ENCODE results near the gene APOL4.
"Not testable (repeated sequence)": the region's sequence is repeated elsewhere in the genome, so short reads cannot be mapped to it uniquely, and the experiment has no call there.

APOL4 gene

GRCh38 chr22:36204001-36204631 lies 2.5 kb upstream of the APOL4 start:
- TF ChIP-seq, protein P1, sequence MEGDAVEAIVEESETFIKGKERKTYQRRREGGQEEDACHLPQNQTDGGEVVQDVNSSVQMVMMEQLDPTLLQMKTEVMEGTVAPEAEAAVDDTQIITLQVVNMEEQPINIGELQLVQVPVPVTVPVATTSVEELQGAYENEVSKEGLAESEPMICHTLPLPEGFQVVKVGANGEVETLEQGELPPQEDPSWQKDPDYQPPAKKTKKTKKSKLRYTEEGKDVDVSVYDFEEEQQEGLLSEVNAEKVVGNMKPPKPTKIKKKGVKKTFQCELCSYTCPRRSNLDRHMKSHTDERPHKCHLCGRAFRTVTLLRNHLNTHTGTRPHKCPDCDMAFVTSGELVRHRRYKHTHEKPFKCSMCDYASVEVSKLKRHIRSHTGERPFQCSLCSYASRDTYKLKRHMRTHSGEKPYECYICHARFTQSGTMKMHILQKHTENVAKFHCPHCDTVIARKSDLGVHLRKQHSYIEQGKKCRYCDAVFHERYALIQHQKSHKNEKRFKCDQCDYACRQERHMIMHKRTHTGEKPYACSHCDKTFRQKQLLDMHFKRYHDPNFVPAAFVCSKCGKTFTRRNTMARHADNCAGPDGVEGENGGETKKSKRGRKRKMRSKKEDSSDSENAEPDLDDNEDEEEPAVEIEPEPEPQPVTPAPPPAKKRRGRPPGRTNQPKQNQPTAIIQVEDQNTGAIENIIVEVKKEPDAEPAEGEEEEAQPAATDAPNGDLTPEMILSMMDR (IDR thresholded peaks at IDR 0.05; ENCODE audit: control extremely low read depth, extremely low read depth, low read depth, missing control alignments) = no peak
- ChIA-PET CTCF (interaction anchor here (0.7 to 1.6 kb wide), 3 partner anchors 9 to 24 kb away, joined by 3 to 6 read pairs (median 3); no protein-coding TSS in a partner anchor), POLR2A (no interaction called here)
- DNase-seq (ENCODE audit: extremely low spot score) = no peak

DNA sequence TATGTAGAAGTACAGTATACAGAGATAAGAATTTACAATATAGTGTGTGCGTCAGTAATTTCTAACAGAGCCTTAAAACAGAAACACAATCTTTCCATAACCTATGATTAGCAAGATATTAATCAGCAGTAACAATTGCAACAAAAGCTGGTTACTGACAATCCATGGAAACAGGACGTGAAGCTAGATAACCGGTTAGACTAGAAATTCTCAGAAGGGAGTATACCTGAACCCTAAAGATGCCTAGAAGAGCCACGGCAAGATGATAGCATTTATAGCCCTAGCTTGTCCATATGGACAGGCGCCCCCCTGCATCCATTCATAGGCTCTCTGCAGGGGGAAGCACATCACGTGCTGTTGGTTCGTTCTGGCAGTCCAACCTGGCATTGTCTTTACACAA lies 1.8 kb upstream of the APOL4 start:
- CTCF ChIA-PET = interaction anchor here (1.6 to 1.8 kb wide), 2 partner anchors 9 to 83 kb away, joined by 5 to 6 read pairs; no protein-coding TSS in a partner anchor
- DNase-seq (ENCODE audit: extremely low spot score); POLR2A ChIA-PET: not testable (repeated sequence)

DNA sequence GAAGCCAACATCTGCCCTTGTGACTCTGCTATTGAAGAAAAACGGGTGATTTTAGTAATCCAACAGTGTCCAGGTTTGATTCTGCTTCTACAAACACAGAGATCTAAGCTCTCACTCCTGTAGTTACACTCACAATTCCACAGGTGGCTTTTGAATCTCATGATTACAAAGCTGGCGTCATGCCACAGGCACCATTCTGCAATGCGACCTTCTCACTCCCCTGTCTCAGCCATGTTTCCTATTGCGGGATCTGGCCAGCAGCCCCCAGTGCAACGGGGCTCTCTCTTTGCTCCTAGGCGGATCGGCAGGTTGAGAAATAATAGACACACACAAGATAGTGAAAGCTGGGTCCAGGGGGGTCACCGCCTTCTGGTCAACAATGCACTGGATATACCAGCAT lies 1.3 kb upstream of the APOL4 start:
- POLR2A ChIA-PET = interaction anchor here (0.6 kb wide), 1 partner anchor 542 kb away, joined by 3 read pairs; no protein-coding TSS in a partner anchor
- CTCF ChIA-PET = interaction anchor here (1.1 to 1.8 kb wide), 2 partner anchors 24 to 83 kb away, joined by 3 to 5 read pairs; no protein-coding TSS in a partner anchor
- DNase-seq (ENCODE audit: extremely low spot score) = not testable (repeated sequence)

DNA sequence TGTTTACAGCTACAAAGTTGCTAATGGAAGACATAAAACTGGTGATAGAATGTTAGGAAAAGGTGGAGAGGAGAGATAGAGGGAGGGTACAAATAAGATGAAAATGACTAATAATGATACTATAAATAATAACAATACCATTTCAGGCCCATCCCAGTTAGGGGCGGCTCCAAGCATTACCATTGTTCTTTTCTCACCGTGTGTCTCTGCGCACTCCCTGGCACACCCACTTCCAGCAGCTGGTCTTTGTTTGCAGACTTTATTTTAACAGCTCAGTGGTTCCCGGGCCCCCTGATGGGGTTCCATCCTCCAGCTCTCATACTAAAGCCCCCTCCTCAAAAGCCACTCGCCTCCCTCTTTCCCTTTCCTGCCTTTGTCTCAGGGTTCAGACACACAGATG lies 584 bp downstream of the APOL4 start:
- CTCF ChIA-PET; DNase-seq (ENCODE audit: extremely low spot score); POLR2A ChIA-PET: not testable (repeated sequence)

GRCh38 chr22:36199001-36199551 lies 2.5 kb downstream of the APOL4 start:
- ChIA-PET CTCF (interaction anchor here (1.2 to 1.7 kb wide), 3 partner anchors 9 to 41 kb away, joined by 3 to 4 read pairs (median 4); partner anchors contain the start of gene APOL2), POLR2A (no interaction called here)
- TF ChIP-seq, protein P1 (IDR thresholded peaks at IDR 0.05; ENCODE audit: control extremely low read depth, extremely low read depth, low read depth, missing control alignments) = no peak
- no peak for DNase-seq (ENCODE audit: extremely low spot score)

- TF ChIP-seq, protein P1 (IDR thresholded peaks at IDR 0.05; ENCODE audit: control extremely low read depth, extremely low read depth, low read depth, missing control alignments) = no peak
- ChIA-PET POLR2A (no interaction called here), CTCF (interaction anchor here (1.2 to 1.7 kb wide), 3 partner anchors 10 to 41 kb away, joined by 3 to 4 read pairs (median 4); partner anchors contain the start of gene APOL2)
- no peak for DNase-seq (ENCODE audit: extremely low spot score)
These were observed 3.1 kb downstream of the APOL4 start for GRCh38 chr22:36198536-36198935.

GRCh38 chr22:36197514-36198146 lies 4.0 kb downstream of the APOL4 start:
- ChIA-PET CTCF (interaction anchor here (1.2 to 1.7 kb wide), 5 partner anchors 11 to 89 kb away, joined by 3 to 7 read pairs (median 4); partner anchors contain the start of gene APOL2), POLR2A (no interaction called here)
- peak; percentile 32 for DNase-seq (ENCODE audit: extremely low spot score)
- TF ChIP-seq, protein P1 (IDR thresholded peaks at IDR 0.05; ENCODE audit: control extremely low read depth, extremely low read depth, low read depth, missing control alignments) = no peak

- TF ChIP-seq, protein P1 (IDR thresholded peaks at IDR 0.05; ENCODE audit: control extremely low read depth, extremely low read depth, low read depth, missing control alignments) = no peak
- CTCF ChIA-PET = interaction anchor here (1.3 to 1.6 kb wide), 2 partner anchors 81 to 89 kb away, joined by 6 to 7 read pairs; no protein-coding TSS in a partner anchor
- no peak for DNase-seq (ENCODE audit: extremely low spot score)
- POLR2A ChIA-PET = no interaction called here
These were observed 4.6 kb downstream of the APOL4 start for GRCh38 chr22:36197065-36197440.
